Measurements from ENCODE around the gene SMAD7.

The SMAD7 gene

GRCh38 chr18:48932822-48933510, 17.8 kb downstream of the SMAD7 start:
- Histone ChIP-seq H2BK5ac (ENCODE audit: low read depth, low read length, poor library complexity, severe bottlenecking) (peak overlapping the region; percentile 8), H3K9ac (ENCODE audit: low read length) (peak overlapping the region; percentile 74), H3K14ac (ENCODE audit: low read length in 2 of 2) (peak overlapping the region in 1 of 2 experiments; percentile 58), H2AK5ac (ENCODE audit: low read length, severe bottlenecking) (peak overlapping the region; percentile 71), H3K36me3 (ENCODE audit: control insufficient read depth in 1 of 2, insufficient read depth in 2 of 2, low read depth in 1 of 2, low read length in 2 of 2) (peaks cover 28 to 30% of the 10 kb centered on the region in 2 experiments), H3K27me3 (ENCODE audit: control insufficient read depth in 1 of 2, insufficient read depth in 1 of 2, low read length in 2 of 2) (no peaks in the 10 kb centered on the region), H2BK120ac (ENCODE audit: low read depth, low read length) (no peak overlapping the region), H3K4ac (ENCODE audit: low read depth in 1 of 2, low read length in 2 of 2) (peak overlapping the region; percentile 6 to 49), H3K4me2 (ENCODE audit: low read length, poor library complexity, severe bottlenecking) (peak overlapping the region; percentile 26), H4K91ac (ENCODE audit: low read length) (no peak overlapping the region), H2BK12ac (ENCODE audit: low read length in 2 of 2) (peak overlapping the region; percentile 2 to 10), H3K23ac (ENCODE audit: low read length in 2 of 2) (no peak overlapping the region), H3K4me1 (ENCODE audit: control insufficient read depth, insufficient read depth, low read depth, low read length) (peaks cover 60% of the 10 kb centered on the region), H3K27ac (ENCODE audit: low read length, poor library complexity, severe bottlenecking) (peak overlapping the region; percentile 97), H2BK15ac (ENCODE audit: low read depth, poor library complexity, severe bottlenecking) (no peak overlapping the region), H3K9me3 (ENCODE audit: control insufficient read depth, low read length) (no peaks in the 10 kb centered on the region), H4K8ac (ENCODE audit: low read length) (no peak overlapping the region), H2AFZ (ENCODE audit: low read depth, low read length) (no peak overlapping the region), H3K79me1 (replicated peaks; ENCODE audit: low read length, poor library complexity, severe bottlenecking) (no peaks in the 10 kb centered on the region), H3K18ac (ENCODE audit: low read depth in 1 of 2, low read length in 2 of 2) (peak overlapping the region; percentile 34 to 67), H3K4me3 (ENCODE audit: insufficient read depth in 1 of 2, low read depth in 1 of 2, low read length in 2 of 2) (peak overlapping the region in 1 of 2 experiments; percentile 66)
- peak; percentile 57 for DNase-seq
- 66% methylated on average over 10 of the region's 10 CpGs for WGBS

GRCh38 chr18:48932462-48932818, 18.3 kb downstream of the SMAD7 start:
- peak overlapping the region; percentile 46 for H2AK5ac ChIP-seq (ENCODE audit: low read length, severe bottlenecking)
- H3K18ac ChIP-seq (ENCODE audit: low read depth in 1 of 2, low read length in 2 of 2) = peak overlapping the region; percentile 37 to 63
- no peaks in the 10 kb centered on the region for H3K79me1 ChIP-seq (replicated peaks; ENCODE audit: low read length, poor library complexity, severe bottlenecking)
- H4K8ac ChIP-seq (ENCODE audit: low read length) = no peak overlapping the region
- no peaks in the 10 kb centered on the region for H3K9me3 ChIP-seq (ENCODE audit: control insufficient read depth, low read length)
- H3K27ac ChIP-seq (ENCODE audit: low read length, poor library complexity, severe bottlenecking) = peak overlapping the region; percentile 97
- peak overlapping the region in 1 of 2 experiments; percentile 66 for H3K4me3 ChIP-seq (ENCODE audit: insufficient read depth in 1 of 2, low read depth in 1 of 2, low read length in 2 of 2)
- peaks cover 26 to 30% of the 10 kb centered on the region in 2 experiments for H3K36me3 ChIP-seq (ENCODE audit: control insufficient read depth in 1 of 2, insufficient read depth in 2 of 2, low read depth in 1 of 2, low read length in 2 of 2)
- 31% methylated on average over 4 of the region's 7 CpGs for WGBS
- peaks cover 62% of the 10 kb centered on the region for H3K4me1 ChIP-seq (ENCODE audit: control insufficient read depth, insufficient read depth, low read depth, low read length)
- H4K91ac ChIP-seq (ENCODE audit: low read length) = no peak overlapping the region
- no peak overlapping the region for H3K23ac ChIP-seq (ENCODE audit: low read length in 2 of 2)
- H3K27me3 ChIP-seq (ENCODE audit: control insufficient read depth in 1 of 2, insufficient read depth in 1 of 2, low read length in 2 of 2) = no peaks in the 10 kb centered on the region
- H3K9ac ChIP-seq (ENCODE audit: low read length) = peak overlapping the region; percentile 74
- no peak overlapping the region for H2BK120ac ChIP-seq (ENCODE audit: low read depth, low read length)
- no peak overlapping the region for H3K14ac ChIP-seq (ENCODE audit: low read length in 2 of 2)
- no peak overlapping the region for H2BK5ac ChIP-seq (ENCODE audit: low read depth, low read length, poor library complexity, severe bottlenecking)
- peak overlapping the region in 1 of 2 experiments; percentile 19 for H3K4ac ChIP-seq (ENCODE audit: low read depth in 1 of 2, low read length in 2 of 2)
- H2BK15ac ChIP-seq (ENCODE audit: low read depth, poor library complexity, severe bottlenecking) = no peak overlapping the region
- H3K4me2 ChIP-seq (ENCODE audit: low read length, poor library complexity, severe bottlenecking) = no peak overlapping the region
- H2AFZ ChIP-seq (ENCODE audit: low read depth, low read length) = no peak overlapping the region
- H2BK12ac ChIP-seq (ENCODE audit: low read length in 2 of 2) = peak overlapping the region in 1 of 2 experiments; percentile 35
- DNase-seq = no peak

- Histone ChIP-seq H3K27me3 (ENCODE audit: control insufficient read depth in 1 of 2, insufficient read depth in 1 of 2, low read length in 2 of 2) (no peaks in the 10 kb centered on the region), H2AK5ac (ENCODE audit: low read length, severe bottlenecking) (peak overlapping the region; percentile 46), H4K91ac (ENCODE audit: low read length) (peak overlapping the region; percentile 49), H2AFZ (ENCODE audit: low read depth, low read length) (no peak overlapping the region), H3K9me3 (ENCODE audit: control insufficient read depth, low read length) (no peaks in the 10 kb centered on the region), H2BK120ac (ENCODE audit: low read depth, low read length) (peak overlapping the region; percentile 11), H3K4me3 (ENCODE audit: insufficient read depth in 1 of 2, low read depth in 1 of 2, low read length in 2 of 2) (peak overlapping the region in 1 of 2 experiments; percentile 66), H3K9ac (ENCODE audit: low read length) (peak overlapping the region; percentile 74), H3K18ac (ENCODE audit: low read depth in 1 of 2, low read length in 2 of 2) (peak overlapping the region; percentile 37 to 63), H3K79me1 (replicated peaks; ENCODE audit: low read length, poor library complexity, severe bottlenecking) (no peaks in the 10 kb centered on the region), H2BK12ac (ENCODE audit: low read length in 2 of 2) (peak overlapping the region; percentile 20 to 83), H4K8ac (ENCODE audit: low read length) (no peak overlapping the region), H3K27ac (ENCODE audit: low read length, poor library complexity, severe bottlenecking) (peak overlapping the region; percentile 97), H3K4me2 (ENCODE audit: low read length, poor library complexity, severe bottlenecking) (peak overlapping the region; percentile 19), H2BK15ac (ENCODE audit: low read depth, poor library complexity, severe bottlenecking) (peak overlapping the region; percentile 53), H2BK5ac (ENCODE audit: low read depth, low read length, poor library complexity, severe bottlenecking) (no peak overlapping the region), H3K4ac (ENCODE audit: low read depth in 1 of 2, low read length in 2 of 2) (peak overlapping the region; percentile 19 to 48), H3K23ac (ENCODE audit: low read length in 2 of 2) (peak overlapping the region in 1 of 2 experiments; percentile 11), H3K36me3 (ENCODE audit: control insufficient read depth in 1 of 2, insufficient read depth in 2 of 2, low read depth in 1 of 2, low read length in 2 of 2) (peaks cover 26 to 28% of the 10 kb centered on the region in 2 experiments), H3K14ac (ENCODE audit: low read length in 2 of 2) (peak overlapping the region in 1 of 2 experiments; percentile 62), H3K4me1 (ENCODE audit: control insufficient read depth, insufficient read depth, low read depth, low read length) (peaks cover 60% of the 10 kb centered on the region)
- WGBS = 62% methylated on average over 9 of the region's 11 CpGs
- DNase-seq = no peak
Measured at GRCh38 chr18:48931680-48932461, 18.9 kb downstream of the SMAD7 start.

- Histone ChIP-seq H3K23ac (ENCODE audit: low read length in 2 of 2) (no peak overlapping the region), H3K79me1 (replicated peaks; ENCODE audit: low read length, poor library complexity, severe bottlenecking) (no peaks in the 10 kb centered on the region), H3K18ac (ENCODE audit: low read depth in 1 of 2, low read length in 2 of 2) (no peak overlapping the region), H3K4me2 (ENCODE audit: low read length, poor library complexity, severe bottlenecking) (no peak overlapping the region), H2BK5ac (ENCODE audit: low read depth, low read length, poor library complexity, severe bottlenecking) (no peak overlapping the region), H3K27me3 (ENCODE audit: control insufficient read depth in 1 of 2, insufficient read depth in 1 of 2, low read length in 2 of 2) (no peaks in the 10 kb centered on the region), H2BK12ac (ENCODE audit: low read length in 2 of 2) (no peak overlapping the region), H2AK5ac (ENCODE audit: low read length, severe bottlenecking) (peak overlapping the region; percentile 96), H3K4me3 (ENCODE audit: insufficient read depth in 1 of 2, low read depth in 1 of 2, low read length in 2 of 2) (no peak overlapping the region), H3K36me3 (ENCODE audit: control insufficient read depth in 1 of 2, insufficient read depth in 2 of 2, low read depth in 1 of 2, low read length in 2 of 2) (peaks cover 26 to 30% of the 10 kb centered on the region in 2 experiments), H3K9ac (ENCODE audit: low read length) (peak overlapping the region; percentile 74), H2AFZ (ENCODE audit: low read depth, low read length) (no peak overlapping the region), H3K14ac (ENCODE audit: low read length in 2 of 2) (no peak overlapping the region), H3K4me1 (ENCODE audit: control insufficient read depth, insufficient read depth, low read depth, low read length) (peaks cover 64% of the 10 kb centered on the region), H2BK15ac (ENCODE audit: low read depth, poor library complexity, severe bottlenecking) (no peak overlapping the region), H4K91ac (ENCODE audit: low read length) (no peak overlapping the region), H4K8ac (ENCODE audit: low read length) (no peak overlapping the region), H2BK120ac (ENCODE audit: low read depth, low read length) (no peak overlapping the region), H3K27ac (ENCODE audit: low read length, poor library complexity, severe bottlenecking) (peak overlapping the region; percentile 97), H3K9me3 (ENCODE audit: control insufficient read depth, low read length) (no peaks in the 10 kb centered on the region), H3K4ac (ENCODE audit: low read depth in 1 of 2, low read length in 2 of 2) (no peak overlapping the region)
- peak; percentile 32 for DNase-seq
- 100% methylated on average over 2 of the region's 3 CpGs for WGBS
Measured at GRCh38 chr18:48930926-48931325, 19.8 kb downstream of the SMAD7 start.
